Gastroesophageal sphincter (tissue), 4 donors: ENCODE data around the gene TENM3. TPM values are rescaled to one million over a fixed set of nuclear protein-coding genes. Genes with fewer than 3 reads are reported as not detected.

Experiments used
- ATAC-seq: fragments of 150-250 bp; one replicate; pipeline ENCODE4 v1.9.1; 2016; ENCODE audit warnings: mild to moderate bottlenecking, moderate library complexity
- H3K27ac ChIP-seq, 4 donors: fragments of 200-600 bp; sonication (generic) in 3 of 4; 1 replicate in 3 of 4; 2 replicates in 1 of 4; pipeline ENCODE4 v1.5.1; 2016 to 2019
- H3K27me3 ChIP-seq: fragments of 200-600 bp; sonication (generic); one replicate; pipeline ENCODE4 v1.5.1; 2019
- H3K36me3 ChIP-seq, 2 donors: fragments of 200-600 bp; sonication (generic); one replicate each; pipeline ENCODE4 v1.5.1; 2019; ENCODE audit warnings: control low read depth in 1 of 2
- H3K4me1 ChIP-seq, 3 donors: fragments of 200-600 bp; sonication (generic); 1 replicate in 2 of 3; 2 replicates in 1 of 3; pipeline ENCODE4 v1.5.1; 2016 to 2019; ENCODE audit warnings: control low read depth in 2 of 3
- H3K4me3 ChIP-seq, 2 donors: fragments of 200-600 bp; sonication (generic); one replicate each; pipeline ENCODE4 v1.5.1; 2019; ENCODE audit warnings: mild to moderate bottlenecking in 1 of 2, moderate library complexity in 1 of 2
- H3K9me3 ChIP-seq, 3 donors: fragments of 200-600 bp; sonication (generic); one replicate each; pipeline ENCODE4 v1.5.1; 2017 to 2019; ENCODE audit warnings: control low read depth in 2 of 3
- CTCF ChIP-seq, 4 experiments: fragments of 200-600 bp in 2 of 4; fragments of 450-650 bp in 2 of 4; sonication (generic) in 1 of 4; IDR thresholded peaks; one replicate each; pipeline ENCODE4 v1.5.1; 2017 to 2019; ENCODE audit warnings: antibody characterized with exemption in 4 of 4, mild to moderate bottlenecking in 2 of 4, moderate library complexity in 2 of 4
- EP300 ChIP-seq: sonication (generic); formaldehyde crosslinking; IDR thresholded peaks from one replicate; pipeline ENCODE4 v1.6.1; 2017; ENCODE audit warnings: antibody characterized with exemption, mild to moderate bottlenecking
- POLR2A ChIP-seq, 2 donors: fragments of 450-650 bp; IDR thresholded peaks; one replicate each; pipeline ENCODE4 v1.6.1; 2017; ENCODE audit warnings: antibody characterized with exemption in 2 of 2, mild to moderate bottlenecking in 2 of 2, moderate library complexity in 1 of 2
- POLR2AphosphoS5 ChIP-seq: sonication (generic); formaldehyde crosslinking; IDR thresholded peaks from one replicate; pipeline ENCODE4 v1.6.1; 2017; ENCODE audit warnings: antibody characterized with exemption
- WGBS, 2 donors: methylation state at CpG; one replicate each; pipeline ENCODE4 v1.1.5; 2018; ENCODE audit warnings: low coverage in 1 of 2; 5-methylcytosine and 5-hydroxymethylcytosine counted together
- total RNA-seq, 4 donors: library from RNA; depleted of rRNA; stranded (reverse); fragments of >200 nt; gene quantifications; one replicate each; pipeline ENCODE4 v1.1.0, GENCODE V29; 2016

Gene TENM3
- total RNA-seq, 4 donors from 2014 or later, result 8.2 to 39.9 (median 15.8) TPM

GRCh38 chr4:182575225-182575624 is 332.0 kb downstream of the TENM3 start:
- TF ChIP-seq POLR2AphosphoS5, result no peak
- no peak for TF ChIP-seq EP300
- no peaks in the 10 kb centered on the region for H3K27me3 ChIP-seq
- peaks cover 0 to 4% (median 0%) of the 10 kb centered on the region in 3 donors for H3K4me1 ChIP-seq
- no peak overlapping the region for H3K4me3 ChIP-seq
- H3K27ac ChIP-seq, result no peak overlapping the region
- no peaks in the 10 kb centered on the region for H3K36me3 ChIP-seq
- H3K9me3 ChIP-seq, result no peaks in the 10 kb centered on the region
- ATAC-seq, result no peak
- whole genome bisulfite sequencing, 2 donors, result 41 to 65% methylated on average over 6 of the region's 6 CpGs

GRCh38 chr4:182576601-182577289 is 333.5 kb downstream of the TENM3 start:
- Histone ChIP-seq H3K9me3 (no peaks in the 10 kb centered on the region), H3K4me1 (peaks cover 0 to 4% (median 0%) of the 10 kb centered on the region in 3 donors), H3K27ac (no peak overlapping the region), H3K36me3 (no peaks in the 10 kb centered on the region), H3K27me3 (no peaks in the 10 kb centered on the region), H3K4me3 (no peak overlapping the region)
- 47 to 67% methylated on average over 12 of the region's 12 CpGs for WGBS, 2 donors
- no peak for ATAC-seq
- TF ChIP-seq EP300 (no peak), POLR2AphosphoS5 (no peak), CTCF (IDR thresholded peaks at IDR 0.05) (no peak), POLR2A (IDR thresholded peaks at IDR 0.05) (no peak)

- TF ChIP-seq POLR2A (IDR thresholded peaks at IDR 0.05) (no peak), EP300 (no peak), POLR2AphosphoS5 (no peak), CTCF (IDR thresholded peaks at IDR 0.05) (no peak)
- WGBS, 2 donors, result 68 to 77% methylated on average over 5 of the region's 5 CpGs
- ATAC-seq, result no peak
- Histone ChIP-seq H3K27me3 (no peaks in the 10 kb centered on the region), H3K4me1 (peaks cover 0 to 4% (median 0%) of the 10 kb centered on the region in 3 donors), H3K9me3 (no peaks in the 10 kb centered on the region), H3K36me3 (no peaks in the 10 kb centered on the region), H3K27ac (no peak overlapping the region), H3K4me3 (no peak overlapping the region)
These were observed 334.2 kb downstream of the TENM3 start for GRCh38 chr4:182577411-182577810.

GRCh38 chr4:182578402-182578801 is 335.2 kb downstream of the TENM3 start:
- no peaks in the 10 kb centered on the region for H3K27me3 ChIP-seq
- no peak overlapping the region for H3K27ac ChIP-seq
- ATAC-seq, result no peak
- no peaks in the 10 kb centered on the region for H3K9me3 ChIP-seq
- H3K4me1 ChIP-seq, result peaks cover 0 to 4% (median 0%) of the 10 kb centered on the region in 3 donors
- no peaks in the 10 kb centered on the region for H3K36me3 ChIP-seq
- TF ChIP-seq POLR2A (IDR thresholded peaks at IDR 0.05) (no peak), EP300 (no peak), POLR2AphosphoS5 (no peak), CTCF (IDR thresholded peaks at IDR 0.05) (no peak)
- no peak overlapping the region for H3K4me3 ChIP-seq

- no peak for ATAC-seq
- Histone ChIP-seq H3K36me3 (no peaks in the 10 kb centered on the region), H3K27ac (no peak overlapping the region), H3K4me1 (peaks cover 0 to 2% (median 0%) of the 10 kb centered on the region in 3 donors), H3K4me3 (no peak overlapping the region), H3K27me3 (no peaks in the 10 kb centered on the region), H3K9me3 (no peaks in the 10 kb centered on the region)
- WGBS, 2 donors, result 82 to 87% methylated on average over 4 of the region's 4 CpGs
- no peak for TF ChIP-seq EP300
These were observed 339.0 kb downstream of the TENM3 start for GRCh38 chr4:182582245-182582644.

GRCh38 chr4:182583703-182584415 is 340.7 kb downstream of the TENM3 start:
- peaks cover 0 to 7% (median 0%) of the 10 kb centered on the region in 3 donors for H3K9me3 ChIP-seq
- H3K27me3 ChIP-seq, result no peaks in the 10 kb centered on the region
- WGBS, 2 donors, result 53 to 58% methylated on average over 3 of the region's 3 CpGs
- no peak overlapping the region for H3K27ac ChIP-seq
- no peak for ATAC-seq
- no peaks in the 10 kb centered on the region for H3K36me3 ChIP-seq
- TF ChIP-seq POLR2AphosphoS5, result no peak
- no peak for TF ChIP-seq CTCF (IDR thresholded peaks at IDR 0.05)
- TF ChIP-seq POLR2A (IDR thresholded peaks at IDR 0.05), result no peak
- no peak for TF ChIP-seq EP300
- no peaks in the 10 kb centered on the region for H3K4me1 ChIP-seq
- H3K4me3 ChIP-seq, result no peak overlapping the region
